ENCODE data around the gene NAV3. TPM values are rescaled to one million over a fixed set of nuclear protein-coding genes. Genes with fewer than 3 reads are reported as not detected.

Gene NAV3
- total RNA-seq, 2 experiments from 2014 or later: not detected

DNA sequence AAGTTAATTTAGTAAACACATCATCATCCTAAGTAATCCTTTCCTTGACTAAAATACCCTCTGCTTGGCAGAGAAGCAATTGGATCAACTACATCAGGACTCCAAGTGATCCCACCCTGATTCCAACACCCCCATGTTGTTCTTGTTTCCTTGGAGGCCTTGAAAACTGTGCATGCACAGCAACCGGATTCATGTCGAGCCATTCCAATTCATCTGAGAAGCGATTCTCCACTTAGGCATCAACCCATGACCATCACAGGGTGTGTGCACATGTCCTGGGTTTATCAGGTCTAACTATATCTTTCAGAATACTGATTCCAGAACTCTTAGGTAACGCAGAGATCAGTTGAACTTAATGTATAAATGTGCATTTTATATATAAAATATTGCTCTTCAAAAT lies 163.0 kb downstream of the NAV3 start:
- H3K36me3 Mint-ChIP-seq: no peaks in the 10 kb centered on the region
- CTCF ChIA-PET: no interaction called here
- H3K27ac Mint-ChIP-seq: no peak overlapping the region
- H3K9me3 Mint-ChIP-seq (ENCODE audit: low read depth): no peaks in the 10 kb centered on the region
- ATAC-seq (no peak), DNase-seq (no peak)
- no peaks in the 10 kb centered on the region for H3K4me1 Mint-ChIP-seq
- H3K4me3 Mint-ChIP-seq: no peak overlapping the region
- no peaks in the 10 kb centered on the region for H3K27me3 Mint-ChIP-seq

GRCh38 chr12:77995436-77996167 lies 164.9 kb downstream of the NAV3 start:
- Mint-ChIP-seq H3K36me3 (no peaks in the 10 kb centered on the region), H3K4me3 (no peak overlapping the region), H3K27ac (no peak overlapping the region), H3K27me3 (no peaks in the 10 kb centered on the region), H3K9me3 (ENCODE audit: low read depth) (no peaks in the 10 kb centered on the region), H3K4me1 (no peaks in the 10 kb centered on the region)
- no peak for DNase-seq
- ATAC-seq: peak; percentile 39
- CTCF ChIA-PET: no interaction called here

- CTCF ChIA-PET: no interaction called here
- ATAC-seq (no peak), DNase-seq (no peak)
- H3K27ac Mint-ChIP-seq: no peak overlapping the region
- no peaks in the 10 kb centered on the region for H3K36me3 Mint-ChIP-seq
- H3K4me3 Mint-ChIP-seq: no peak overlapping the region
- H3K4me1 Mint-ChIP-seq: no peaks in the 10 kb centered on the region
- no peaks in the 10 kb centered on the region for H3K9me3 Mint-ChIP-seq (ENCODE audit: low read depth)
- no peaks in the 10 kb centered on the region for H3K27me3 Mint-ChIP-seq
These were observed 166.0 kb downstream of the NAV3 start for GRCh38 chr12:77996670-77997069.

DNA sequence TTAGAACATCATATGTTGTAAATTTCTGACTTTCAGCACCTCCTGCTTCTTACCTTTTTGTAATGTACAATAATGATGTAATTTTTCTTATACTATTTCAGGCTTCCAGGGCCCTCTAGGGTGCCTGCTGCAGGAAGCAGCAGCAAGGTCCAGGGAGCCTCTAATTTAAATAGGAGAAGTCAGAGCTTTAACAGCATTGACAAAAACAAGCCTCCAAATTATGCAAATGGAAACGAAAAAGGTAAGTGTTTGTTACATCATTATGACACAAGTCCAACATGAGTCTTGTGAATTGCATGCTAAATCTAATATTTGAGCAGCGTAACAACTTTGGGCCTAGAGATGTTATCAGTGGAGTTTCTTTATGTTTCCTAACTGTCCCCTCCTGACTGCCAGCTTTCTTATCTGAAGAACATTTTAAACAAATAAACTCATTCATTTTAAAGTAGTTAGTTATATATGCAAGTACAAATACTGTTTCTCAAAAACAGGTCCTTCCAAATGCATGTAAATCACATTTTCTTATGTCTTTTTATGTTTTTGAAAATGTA lies 167.6 kb downstream of the NAV3 start:
- H3K4me1 Mint-ChIP-seq: no peaks in the 10 kb centered on the region
- no peaks in the 10 kb centered on the region for H3K36me3 Mint-ChIP-seq
- H3K4me3 Mint-ChIP-seq: no peak overlapping the region
- DNase-seq (no peak), ATAC-seq (no peak)
- CTCF ChIA-PET: no interaction called here
- no peak overlapping the region for H3K27ac Mint-ChIP-seq
- H3K27me3 Mint-ChIP-seq: no peaks in the 10 kb centered on the region
- no peaks in the 10 kb centered on the region for H3K9me3 Mint-ChIP-seq (ENCODE audit: low read depth)

- no peak overlapping the region for H3K4me3 Mint-ChIP-seq
- no peak for ATAC-seq
- no peaks in the 10 kb centered on the region for H3K36me3 Mint-ChIP-seq
- no peaks in the 10 kb centered on the region for H3K27me3 Mint-ChIP-seq
- H3K9me3 Mint-ChIP-seq (ENCODE audit: low read depth): no peaks in the 10 kb centered on the region
- no peak for DNase-seq
- no peaks in the 10 kb centered on the region for H3K4me1 Mint-ChIP-seq
- CTCF ChIA-PET: no interaction called here
- H3K27ac Mint-ChIP-seq: no peak overlapping the region
These were observed 168.5 kb downstream of the NAV3 start for GRCh38 chr12:77999074-77999715.

GRCh38 chr12:78002878-78003277 lies 172.2 kb downstream of the NAV3 start:
- Mint-ChIP-seq H3K36me3 (no peaks in the 10 kb centered on the region), H3K4me1 (no peaks in the 10 kb centered on the region), H3K9me3 (ENCODE audit: low read depth) (no peaks in the 10 kb centered on the region), H3K27ac (no peak overlapping the region), H3K27me3 (no peaks in the 10 kb centered on the region), H3K4me3 (no peak overlapping the region)
- CTCF ChIA-PET: no interaction called here
- no peak for ATAC-seq
- DNase-seq: no peak

GRCh38 chr12:78004249-78005093 lies 173.8 kb downstream of the NAV3 start:
- Mint-ChIP-seq H3K4me3 (no peak overlapping the region), H3K4me1 (no peaks in the 10 kb centered on the region), H3K36me3 (no peaks in the 10 kb centered on the region), H3K9me3 (ENCODE audit: low read depth) (no peaks in the 10 kb centered on the region), H3K27ac (no peak overlapping the region), H3K27me3 (no peaks in the 10 kb centered on the region)
- ATAC-seq (no peak), DNase-seq (no peak)
- CTCF ChIA-PET: no interaction called here

DNA sequence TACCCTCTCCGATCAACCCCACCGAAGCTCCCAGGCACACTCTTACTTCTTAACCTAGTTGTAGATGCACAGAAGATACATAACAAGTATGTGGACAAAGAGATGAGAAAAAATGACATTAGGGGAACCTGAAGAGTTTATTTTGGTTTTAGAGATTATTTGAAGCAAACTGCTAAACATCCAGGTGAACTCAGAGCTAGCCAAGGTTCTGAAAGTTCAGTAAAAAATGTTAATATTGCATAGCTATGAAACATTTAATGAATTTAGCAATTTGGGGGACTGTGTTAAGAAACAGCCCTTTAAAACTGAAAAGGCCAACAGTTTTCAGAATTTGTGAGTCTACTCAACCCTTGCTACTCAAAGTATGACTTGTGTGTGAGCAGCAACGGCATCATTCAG lies 174.4 kb downstream of the NAV3 start:
- no peak overlapping the region for H3K27ac Mint-ChIP-seq

DNA sequence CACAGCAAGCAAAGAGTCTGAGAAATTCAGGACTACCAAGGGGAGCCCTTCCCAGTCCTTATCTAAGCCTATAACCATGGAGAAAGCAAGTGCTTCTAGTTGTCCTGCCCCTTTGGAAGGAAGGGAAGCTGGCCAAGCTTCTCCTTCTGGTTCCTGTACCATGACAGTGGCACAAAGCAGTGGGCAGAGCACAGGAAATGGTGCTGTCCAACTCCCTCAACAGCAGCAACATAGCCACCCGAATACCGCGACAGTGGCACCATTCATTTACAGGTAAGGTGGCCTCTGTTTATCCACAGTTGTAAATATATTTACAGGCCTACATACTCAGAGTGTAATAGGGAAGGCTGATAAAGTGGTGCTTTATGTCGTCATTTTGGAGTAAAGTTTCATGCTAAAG lies 176.5 kb downstream of the NAV3 start:
- Mint-ChIP-seq H3K27ac (no peak overlapping the region), H3K27me3 (no peaks in the 10 kb centered on the region), H3K36me3 (no peaks in the 10 kb centered on the region), H3K4me1 (no peaks in the 10 kb centered on the region), H3K9me3 (ENCODE audit: low read depth) (no peaks in the 10 kb centered on the region), H3K4me3 (no peak overlapping the region)
- CTCF ChIA-PET: no interaction called here
- DNase-seq: no peak
- no peak for ATAC-seq

More for the DNA sequence above, 174.4 kb downstream of the NAV3 start:
- no peaks in the 10 kb centered on the region for H3K9me3 Mint-ChIP-seq (ENCODE audit: low read depth)
- no peaks in the 10 kb centered on the region for H3K27me3 Mint-ChIP-seq
- DNase-seq: no peak
- H3K4me3 Mint-ChIP-seq: no peak overlapping the region
- H3K4me1 Mint-ChIP-seq: no peaks in the 10 kb centered on the region
- CTCF ChIA-PET: no interaction called here
- no peak for ATAC-seq
- no peaks in the 10 kb centered on the region for H3K36me3 Mint-ChIP-seq

- no peaks in the 10 kb centered on the region for H3K4me1 Mint-ChIP-seq
- H3K27me3 Mint-ChIP-seq: no peaks in the 10 kb centered on the region
- H3K9me3 Mint-ChIP-seq (ENCODE audit: low read depth): no peaks in the 10 kb centered on the region
- H3K27ac Mint-ChIP-seq: no peak overlapping the region
- H3K4me3 Mint-ChIP-seq: no peak overlapping the region
- CTCF ChIA-PET: no interaction called here
- H3K36me3 Mint-ChIP-seq: no peaks in the 10 kb centered on the region
- ATAC-seq (no peak), DNase-seq (no peak)
These were observed 178.3 kb downstream of the NAV3 start for GRCh38 chr12:78009031-78009430.

DNA sequence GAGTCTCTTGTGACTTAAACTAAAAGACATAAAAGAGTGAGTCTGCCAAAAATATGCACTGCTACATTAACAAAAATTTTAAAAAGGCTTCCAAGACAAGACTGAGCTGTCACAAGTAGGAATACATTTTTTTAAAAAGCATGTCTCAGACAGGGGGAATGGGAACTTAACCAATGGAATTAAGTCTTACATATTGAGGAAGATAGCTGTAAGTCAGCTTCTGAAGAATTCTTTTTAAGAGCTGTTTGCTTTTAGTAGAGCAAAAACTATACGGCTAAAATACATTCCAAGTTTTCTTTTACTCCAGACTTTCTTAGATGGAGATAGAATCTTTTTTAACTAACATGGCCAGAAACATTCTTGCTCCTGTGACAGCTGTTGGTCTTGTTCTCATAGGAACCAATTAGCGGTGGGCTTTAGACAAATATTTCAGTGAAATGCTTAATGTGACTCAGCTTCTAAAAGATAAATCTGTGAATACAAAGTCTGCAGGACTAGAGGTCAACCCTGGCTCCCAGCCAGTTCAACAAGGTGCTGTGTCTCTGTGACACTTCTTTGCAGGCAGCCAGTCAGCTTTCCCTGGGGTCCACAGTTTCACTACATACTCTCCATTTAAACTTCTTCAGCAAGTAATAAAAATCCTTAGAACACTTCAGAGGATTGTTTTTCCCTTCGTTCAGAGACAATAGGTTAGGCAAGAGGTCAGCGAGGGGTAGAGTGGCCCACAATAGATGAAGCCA lies 187.6 kb downstream of the NAV3 start:
- ATAC-seq (no peak), DNase-seq (no peak)
- Mint-ChIP-seq H3K27me3 (no peaks in the 10 kb centered on the region), H3K4me1 (no peaks in the 10 kb centered on the region), H3K27ac (no peak overlapping the region), H3K36me3 (no peaks in the 10 kb centered on the region), H3K9me3 (ENCODE audit: low read depth) (no peaks in the 10 kb centered on the region), H3K4me3 (no peak overlapping the region)
- CTCF ChIA-PET: no interaction called here

DNA sequence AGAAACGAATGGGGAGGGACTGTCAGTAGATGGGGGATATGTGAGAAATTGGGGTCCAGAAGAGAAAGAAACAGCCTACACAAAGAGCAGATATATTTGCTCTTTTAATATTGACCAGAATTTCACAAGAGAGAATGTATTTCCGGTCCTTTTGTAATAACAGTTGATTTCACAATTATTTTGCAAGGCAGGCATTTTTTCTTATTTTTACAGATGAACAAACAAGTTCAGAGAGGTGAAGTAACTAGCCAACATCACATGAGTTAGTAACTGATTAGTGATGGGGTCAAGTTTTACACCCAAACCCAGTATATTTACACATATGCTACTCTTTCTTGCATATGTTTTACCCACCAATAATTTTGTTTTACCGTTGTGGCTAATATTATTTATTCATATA lies 188.2 kb downstream of the NAV3 start:
- CTCF ChIA-PET: no interaction called here
- H3K36me3 Mint-ChIP-seq: no peaks in the 10 kb centered on the region
- ATAC-seq (no peak), DNase-seq (no peak)
- H3K4me1 Mint-ChIP-seq: no peaks in the 10 kb centered on the region
- no peaks in the 10 kb centered on the region for H3K27me3 Mint-ChIP-seq
- peaks cover 2% of the 10 kb centered on the region for H3K9me3 Mint-ChIP-seq (ENCODE audit: low read depth)
- no peak overlapping the region for H3K4me3 Mint-ChIP-seq
- H3K27ac Mint-ChIP-seq: no peak overlapping the region

GRCh38 chr12:78028426-78028825 lies 197.7 kb downstream of the NAV3 start:
- H3K27me3 Mint-ChIP-seq: no peaks in the 10 kb centered on the region

More at GRCh38 chr12:78028426-78028825, 197.7 kb downstream of the NAV3 start:
- no peak for ATAC-seq
- CTCF ChIA-PET: no interaction called here
- H3K4me3 Mint-ChIP-seq: no peak overlapping the region
- no peak for DNase-seq
- no peak overlapping the region for H3K27ac Mint-ChIP-seq
- no peaks in the 10 kb centered on the region for H3K36me3 Mint-ChIP-seq
- no peaks in the 10 kb centered on the region for H3K4me1 Mint-ChIP-seq
- peaks cover 12% of the 10 kb centered on the region for H3K9me3 Mint-ChIP-seq (ENCODE audit: low read depth)

Measured in activated CD8-positive, alpha-beta memory T cell treated with anti-CD3 and anti-CD28 coated beads, Interleukin-2, amount 10 ng/mL, durations not matched to agents 7 days and 5 days (primary cell).